DLD1 (cell line): ENCODE measurements around the gene CDH19.

Source experiments
- in situ Hi-C: cut with HindIII; loops from 2 replicates; pipeline ENCODE4 v1.10.0; 2017; ENCODE audit warnings: low sequenced_read_pairs

The CDH19 gene

DNA sequence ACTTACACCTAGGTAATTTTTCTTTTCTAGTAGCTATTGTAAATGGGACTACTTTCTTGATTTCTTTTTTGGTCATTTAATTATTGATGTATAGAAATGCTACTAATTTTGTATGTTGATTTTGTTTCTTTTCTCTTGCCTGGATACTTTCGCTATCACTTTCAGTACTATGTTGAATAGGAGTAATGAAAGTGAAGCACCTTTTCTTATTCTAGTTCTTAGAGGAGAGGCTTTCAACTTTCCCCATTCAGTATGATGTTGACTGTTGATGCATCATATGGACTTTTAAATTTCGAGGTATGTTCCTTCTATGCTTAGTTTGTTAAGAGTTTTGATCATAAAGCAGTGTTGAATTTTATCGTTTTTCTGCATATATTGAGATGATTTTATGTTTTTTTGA is 142.5 kb downstream of the CDH19 start:
- in situ Hi-C loops: no loop called here

DNA sequence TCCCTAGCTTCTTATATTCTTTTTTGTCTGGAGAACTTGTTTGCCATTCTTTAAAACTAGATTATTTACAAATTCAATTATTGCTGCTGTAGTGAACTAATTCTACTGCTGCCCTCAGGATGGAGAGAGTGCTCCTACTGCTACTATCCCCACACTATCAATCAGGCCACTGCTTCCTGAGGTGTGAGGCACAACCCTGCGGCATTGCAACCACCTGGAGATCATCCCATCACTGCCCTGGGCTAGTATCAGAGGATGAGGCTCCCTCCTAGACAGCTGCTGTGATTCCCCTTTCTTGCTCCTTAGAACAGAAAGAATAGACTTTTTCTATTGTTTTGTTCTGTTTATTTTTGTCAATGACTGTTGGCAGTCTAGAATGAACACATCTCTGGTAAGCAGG is 146.6 kb downstream of the CDH19 start:
- in situ Hi-C loops: no loop called here
